K562 (cell line): ENCODE data around the gene CSF1. TPM values are rescaled to one million over a fixed set of nuclear protein-coding genes. Genes with fewer than 3 reads are reported as not detected.

ENCODE experiments used
- CUX1 ChIP-seq: fragments of 200-800 bp; sonication (Bioruptor generic); IDR thresholded peaks from 2 replicates; pipeline ENCODE4 v1.6.1; 2016; ENCODE audit warnings: missing genetic modification characterization, missing compliant biosample characterization
- EHMT2 ChIP-seq: fragments of 450-650 bp; IDR thresholded peaks from 2 replicates; pipeline ENCODE4 v1.6.1; 2018; ENCODE audit warnings: antibody characterized with exemption
- FOS ChIP-seq: IDR thresholded peaks from 3 replicates; pipeline ENCODE4 v1.6.1; 2011; ENCODE audit not compliant: insufficient read length; ENCODE audit errors: extremely low read depth
- MYC ChIP-seq, 2 experiments: fragments of 250-450 bp in 1 of 2; sonication (Bioruptor Pico) in 1 of 2; IDR thresholded peaks; 2 replicates each; pipeline versions ENCODE4 v1.5.1 to v1.6.1; 2012 to 2021; ENCODE audit warnings: low read depth in 2 of 2, borderline replicate concordance in 1 of 2, improper control_type of control experiment in 1 of 2, low read length in 1 of 2, mild to moderate bottlenecking in 1 of 2, moderate library complexity in 1 of 2
- NFYB ChIP-seq: IDR thresholded peaks from 2 replicates; pipeline ENCODE4 v1.6.1; 2011; ENCODE audit warnings: mild to moderate bottlenecking, moderate library complexity; ENCODE audit not compliant: insufficient read length; ENCODE audit errors: extremely low read depth
- POLR2AphosphoS5 ChIP-seq: IDR thresholded peaks from 2 replicates; pipeline ENCODE4 v1.6.1; 2011; ENCODE audit warnings: mild to moderate bottlenecking, low read depth, low read length, moderate library complexity; ENCODE audit not compliant: control insufficient read depth, insufficient read depth
- SNIP1 ChIP-seq: fragments of 450-650 bp; IDR thresholded peaks from 2 replicates; pipeline ENCODE4 v1.7.1; 2017; ENCODE audit warnings: low read depth, mild to moderate bottlenecking
- SRSF9 ChIP-seq: fragments of 200-400 bp; formaldehyde crosslinking; IDR thresholded peaks from 2 replicates; pipeline ENCODE4 v1.6.1; 2017; ENCODE audit warnings: low read depth, low read length, borderline replicate concordance
- ZNF175 ChIP-seq: fragments of 200-800 bp; sonication (Bioruptor generic); IDR thresholded peaks from 2 replicates; pipeline ENCODE4 v1.6.1; 2016; ENCODE audit warnings: low read depth, mild to moderate bottlenecking, missing genetic modification characterization, missing compliant biosample characterization
- ZNF197 ChIP-seq: fragments of 200-800 bp; sonication (Bioruptor generic); IDR thresholded peaks from 2 replicates; pipeline ENCODE4 v1.6.1; 2016; ENCODE audit warnings: low read depth, missing genetic modification characterization, missing compliant biosample characterization
- polyA plus RNA-seq, 8 experiments: library from polyadenylated mRNA; depleted of rRNA in 4 of 8; stranded (reverse) in 5 of 8; unstranded in 3 of 8; fragments of >200 nt; fragmentation: Nextera tagmentation in 2 of 8; fragmentation: Illumina TruSeq in 1 of 8; extraction: Ambion mirVana in 2 of 8; extraction: Trizol in 1 of 8; gene quantifications; 2 replicates each; pipeline versions ENCODE4 v1.2.1 to v1.2.3, GENCODE V29; 2011 to 2014; ENCODE audit warnings: inconsistent platforms in 1 of 8, missing spikeins in 1 of 8
- total RNA-seq, 7 experiments: library from RNA; depleted of rRNA in 6 of 7; stranded (reverse); fragments of >200 nt in 6 of 7; fragmentation: Illumina TruSeq in 2 of 7; extraction: Trizol in 2 of 7; gene quantifications; 2 replicates each; pipeline versions ENCODE4 v1.2.1 to v1.2.3, GENCODE V29; 2011 to 2021; ENCODE audit warnings: low replicate concordance in 1 of 7
- TF ChIP-seq, protein P1 (sequence below): fragments of 200-800 bp; sonication (Bioruptor generic); IDR thresholded peaks from 2 replicates; pipeline ENCODE4 v1.6.1; 2017; ENCODE audit warnings: missing genetic modification characterization, missing compliant biosample characterization
- TF ChIP-seq, protein P2 (sequence below): fragments of 250-450 bp; sonication (Bioruptor Pico); IDR thresholded peaks from 2 replicates; pipeline ENCODE4 v1.8.0; 2022; ENCODE audit warnings: inconsistent platforms
- TF ChIP-seq, protein P3 (sequence below), 2 experiments: fragments of 450-650 bp; conservative IDR thresholded peaks; 2 replicates each; pipeline ENCODE4 v1.6.1; 2017; ENCODE audit warnings: mild to moderate bottlenecking in 2 of 2, moderate library complexity in 2 of 2

The CSF1 gene
- total and polyA plus RNA-seq, 9 of the 15 experiments (the other 6 are each of a cell fraction or from before 2014, with no cell fraction given): 0.18 to 11.8 (median 2.8) TPM

GRCh38 chr1:109979489-109980091 is 68.9 kb downstream of the CSF1 start (continued):
- TF ChIP-seq, protein P1, sequence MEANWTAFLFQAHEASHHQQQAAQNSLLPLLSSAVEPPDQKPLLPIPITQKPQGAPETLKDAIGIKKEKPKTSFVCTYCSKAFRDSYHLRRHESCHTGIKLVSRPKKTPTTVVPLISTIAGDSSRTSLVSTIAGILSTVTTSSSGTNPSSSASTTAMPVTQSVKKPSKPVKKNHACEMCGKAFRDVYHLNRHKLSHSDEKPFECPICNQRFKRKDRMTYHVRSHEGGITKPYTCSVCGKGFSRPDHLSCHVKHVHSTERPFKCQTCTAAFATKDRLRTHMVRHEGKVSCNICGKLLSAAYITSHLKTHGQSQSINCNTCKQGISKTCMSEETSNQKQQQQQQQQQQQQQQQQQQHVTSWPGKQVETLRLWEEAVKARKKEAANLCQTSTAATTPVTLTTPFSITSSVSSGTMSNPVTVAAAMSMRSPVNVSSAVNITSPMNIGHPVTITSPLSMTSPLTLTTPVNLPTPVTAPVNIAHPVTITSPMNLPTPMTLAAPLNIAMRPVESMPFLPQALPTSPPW: no peak; the same call in 1 of the 2 replicates
- TF ChIP-seq, protein P2, sequence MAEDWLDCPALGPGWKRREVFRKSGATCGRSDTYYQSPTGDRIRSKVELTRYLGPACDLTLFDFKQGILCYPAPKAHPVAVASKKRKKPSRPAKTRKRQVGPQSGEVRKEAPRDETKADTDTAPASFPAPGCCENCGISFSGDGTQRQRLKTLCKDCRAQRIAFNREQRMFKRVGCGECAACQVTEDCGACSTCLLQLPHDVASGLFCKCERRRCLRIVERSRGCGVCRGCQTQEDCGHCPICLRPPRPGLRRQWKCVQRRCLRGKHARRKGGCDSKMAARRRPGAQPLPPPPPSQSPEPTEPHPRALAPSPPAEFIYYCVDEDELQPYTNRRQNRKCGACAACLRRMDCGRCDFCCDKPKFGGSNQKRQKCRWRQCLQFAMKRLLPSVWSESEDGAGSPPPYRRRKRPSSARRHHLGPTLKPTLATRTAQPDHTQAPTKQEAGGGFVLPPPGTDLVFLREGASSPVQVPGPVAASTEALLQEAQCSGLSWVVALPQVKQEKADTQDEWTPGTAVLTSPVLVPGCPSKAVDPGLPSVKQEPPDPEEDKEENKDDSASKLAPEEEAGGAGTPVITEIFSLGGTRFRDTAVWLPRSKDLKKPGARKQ (CRISPR knock-in tag): 0 out of 2 replicates have a peak, but pooled peaks have one; percentile 32
- TF ChIP-seq EHMT2 (peak; percentile 74), ZNF175 (CRISPR knock-in tag) (peak; percentile 90), POLR2AphosphoS5 (peak; percentile 42; the same call in 1 of the 2 replicates), ZNF197 (CRISPR knock-in tag) (peak; percentile 75; the same call in 1 of the 2 replicates), SRSF9 (no peak), NFYB (no peak), CUX1 (CRISPR knock-in tag) (peak; percentile 63; the same call in 1 of the 2 replicates), FOS (no peak), MYC (IDR thresholded peaks at IDR 0.05; ENCODE audit: low read depth, low read length) (peak; percentile 62), MYC (CRISPR knock-in tag; IDR thresholded peaks at IDR 0.05; ENCODE audit: borderline replicate concordance, low read depth) (no peak), SNIP1 (no peak)
- TF ChIP-seq, protein P3, sequence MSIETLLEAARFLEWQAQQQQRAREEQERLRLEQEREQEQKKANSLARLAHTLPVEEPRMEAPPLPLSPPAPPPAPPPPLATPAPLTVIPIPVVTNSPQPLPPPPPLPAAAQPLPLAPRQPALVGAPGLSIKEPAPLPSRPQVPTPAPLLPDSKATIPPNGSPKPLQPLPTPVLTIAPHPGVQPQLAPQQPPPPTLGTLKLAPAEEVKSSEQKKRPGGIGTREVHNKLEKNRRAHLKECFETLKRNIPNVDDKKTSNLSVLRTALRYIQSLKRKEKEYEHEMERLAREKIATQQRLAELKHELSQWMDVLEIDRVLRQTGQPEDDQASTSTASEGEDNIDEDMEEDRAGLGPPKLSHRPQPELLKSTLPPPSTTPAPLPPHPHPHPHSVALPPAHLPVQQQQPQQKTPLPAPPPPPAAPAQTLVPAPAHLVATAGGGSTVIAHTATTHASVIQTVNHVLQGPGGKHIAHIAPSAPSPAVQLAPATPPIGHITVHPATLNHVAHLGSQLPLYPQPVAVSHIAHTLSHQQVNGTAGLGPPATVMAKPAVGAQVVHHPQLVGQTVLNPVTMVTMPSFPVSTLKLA (conservative IDR thresholded peaks at IDR 0.05): peak; percentile 46 to 75
